PC-3 (cell line): ENCODE data around the gene CDH26. TPM values are rescaled to one million over a fixed set of nuclear protein-coding genes. Genes with fewer than 3 reads are reported as not detected.

Source experiments
- ATAC-seq: fragments of 200-7000 bp; cut with Tn5 transposase; 2 replicates; pipeline ENCODE4 v1.9.1; 2020; ENCODE audit warnings: mild to moderate bottlenecking, moderate library complexity
- BruUV-seq: library from RNA; stranded (reverse); fragments of 400-500 nt; replicated peaks from 2 replicates; lab custom pipeline; 2021; lab: Mats Ljungman, UMichigan
- CTCF ChIA-PET: fragments of 300-600 bp; sonication (Branson Sonifier 250); formaldehyde crosslinking; loops from one replicate; lab custom pipeline; 2022; ENCODE audit warnings: antibody characterized with exemption; lab: Charles Lee
- POLR2A ChIA-PET: fragments of 300-600 bp; sonication (Branson Sonifier 250); formaldehyde crosslinking; loops from one replicate; lab custom pipeline; 2022; ENCODE audit warnings: antibody characterized with exemption; ENCODE audit not compliant: unreplicated experiment; lab: Charles Lee
- DNase-seq: peaks from one replicate; pipeline ENCODE4 v3.0.0-alpha.2; 2015
- H2AFZ ChIP-seq: fragments of 300-600 bp; sonication (generic); 2 replicates; pipeline ENCODE4 v1.6.0; 2016; ENCODE audit warnings: antibody characterized with exemption, low read length
- H3F3A ChIP-seq: fragments of 300-600 bp; sonication (generic); one replicate; pipeline ENCODE4 v1.6.0; 2017; ENCODE audit warnings: antibody characterized with exemption, low read length, control low read depth, mild to moderate bottlenecking; ENCODE audit not compliant: unreplicated experiment
- H3K27ac ChIP-seq: fragments of 300-600 bp; sonication (generic); 2 replicates; pipeline ENCODE4 v1.5.1; 2016; ENCODE audit warnings: mild to moderate bottlenecking, low read length
- H3K27me3 ChIP-seq: fragments of 300-600 bp; sonication (generic); 2 replicates; pipeline ENCODE4 v1.6.1; 2016; ENCODE audit warnings: low read length, mixed read lengths
- H3K36me3 ChIP-seq: fragments of 300-600 bp; sonication (generic); 2 replicates; pipeline ENCODE4 v1.6.1; 2016; ENCODE audit warnings: low read depth, mixed run types, low read length, mixed read lengths
- H3K4me1 ChIP-seq: fragments of 300-600 bp; sonication (generic); 2 replicates; pipeline ENCODE4 v1.5.1; 2016; ENCODE audit warnings: low read length; ENCODE audit not compliant: insufficient read depth
- H3K4me2 ChIP-seq: fragments of 300-600 bp; sonication (generic); 2 replicates; pipeline ENCODE4 v1.6.0; 2016; ENCODE audit warnings: low read length
- H3K4me3 ChIP-seq: fragments of 300-600 bp; sonication (generic); 2 replicates; pipeline ENCODE4 v1.5.1; 2016; ENCODE audit warnings: mild to moderate bottlenecking, low read length, mixed read lengths
- H3K79me2 ChIP-seq: fragments of 300-600 bp; sonication (generic); 2 replicates; pipeline ENCODE4 v1.6.1; 2017; ENCODE audit warnings: low read length, mixed read lengths
- H3K9ac ChIP-seq: fragments of 300-600 bp; sonication (generic); 2 replicates; pipeline ENCODE4 v1.6.0; 2016; ENCODE audit warnings: mild to moderate bottlenecking, low read length
- H3K9me2 ChIP-seq: fragments of 300-600 bp; sonication (generic); replicated peaks from 2 replicates; pipeline ENCODE4 v1.6.1; 2016; ENCODE audit warnings: mixed run types, low read length, mixed read lengths
- H3K9me3 ChIP-seq: fragments of 300-600 bp; sonication (generic); 2 replicates; pipeline ENCODE4 v1.6.1; 2016; ENCODE audit warnings: low read length, mixed read lengths
- H4K20me1 ChIP-seq: fragments of 300-600 bp; sonication (generic); 2 replicates; pipeline ENCODE4 v1.6.1; 2016; ENCODE audit warnings: low read length, mixed read lengths
- CTCF ChIP-seq: fragments of 300-600 bp; sonication (generic); conservative IDR thresholded peaks from 2 replicates; pipeline ENCODE4 v1.5.1; 2017; ENCODE audit warnings: antibody characterized with exemption, low read depth, mild to moderate bottlenecking, low read length
- EZH2 ChIP-seq: fragments of 300-600 bp; sonication (generic); IDR thresholded peaks from one replicate; pipeline ENCODE4 v1.6.1; 2017; ENCODE audit warnings: antibody characterized with exemption, mild to moderate bottlenecking, low read length; ENCODE audit not compliant: unreplicated experiment
- EZH2phosphoT487 ChIP-seq: fragments of 300-600 bp; sonication (generic); IDR thresholded peaks from 2 replicates; pipeline ENCODE4 v1.6.1; 2018; ENCODE audit warnings: mild to moderate bottlenecking, antibody characterized with exemption, low read length, borderline replicate concordance
- intact Hi-C: fragments of 100-400 bp; cut with micrococcal nuclease; formaldehyde crosslinking; loops from 2 replicates; pipeline ENCODE4 v1.9.0; 2023
- total RNA-seq: library from RNA; depleted of rRNA; stranded (reverse); fragments of >200 nt; gene quantifications from 2 replicates; pipeline ENCODE4 v1.2.3, GENCODE V29; 2014

CDH26 gene
- total RNA-seq, 1 experiment from 2014 or later, result 1.2 TPM

GRCh38 chr20:59945731-59946130 lies 12.5 kb upstream of the CDH26 start:
- Histone ChIP-seq H3K4me3 (no peak overlapping the region), H2AFZ (no peak overlapping the region), H3K27ac (no peak overlapping the region), H3K9me2 (no peaks in the 10 kb centered on the region), H3F3A (no peaks in the 10 kb centered on the region), H3K36me3 (peaks cover 9% of the 10 kb centered on the region; the same call in 1 of the 2 replicates), H3K9ac (no peak overlapping the region), H3K4me1 (peaks cover 10% of the 10 kb centered on the region; the same call in 1 of the 2 replicates), H3K79me2 (peaks cover 16% of the 10 kb centered on the region), H4K20me1 (no peaks in the 10 kb centered on the region), H3K27me3 (no peaks in the 10 kb centered on the region), H3K9me3 (no peaks in the 10 kb centered on the region), H3K4me2 (peak overlapping the region; percentile 4; the same call in 1 of the 2 replicates)
- intact Hi-C loops, result no loop called here
- no TSS peak for BruUV-seq
- ChIA-PET POLR2A (no interaction called here), CTCF (interaction anchor here (1.4 kb wide), 1 partner anchor 11 kb away, joined by 6 read pairs; the partner anchor contains the start of gene SYCP2)
- TF ChIP-seq EZH2phosphoT487, result no peak
- TF ChIP-seq CTCF, result no peak
- TF ChIP-seq EZH2, result no peak
- no peak for ATAC-seq
- no peak for DNase-seq

- no TSS peak for BruUV-seq
- POLR2A ChIA-PET, result interaction anchor here (0.6 kb wide), 2 partner anchors 109 to 157 kb away, joined by 5 to 13 read pairs; no protein-coding TSS in a partner anchor
- intact Hi-C loops, result no loop called here
These were observed 10.8 kb upstream of the CDH26 start for GRCh38 chr20:59947376-59947775.

More at GRCh38 chr20:59947376-59947775, 10.8 kb upstream of the CDH26 start:
- Histone ChIP-seq H3K79me2 (no peaks in the 10 kb centered on the region), H2AFZ (no peak overlapping the region), H3K36me3 (peaks cover 9% of the 10 kb centered on the region; the same call in 1 of the 2 replicates), H3K9me2 (no peaks in the 10 kb centered on the region), H3F3A (no peaks in the 10 kb centered on the region), H3K9me3 (no peaks in the 10 kb centered on the region), H3K4me3 (no peak overlapping the region), H3K27ac (no peak overlapping the region), H3K9ac (no peak overlapping the region), H3K4me1 (no peaks in the 10 kb centered on the region), H3K27me3 (no peaks in the 10 kb centered on the region), H4K20me1 (no peaks in the 10 kb centered on the region), H3K4me2 (no peak overlapping the region)
- CTCF ChIA-PET, result interaction anchor here (1.6 kb wide), 1 partner anchor 110 kb away, joined by 5 read pairs; no protein-coding TSS in a partner anchor
- ATAC-seq (no peak), DNase-seq (no peak)
- TF ChIP-seq EZH2 (no peak), EZH2phosphoT487 (no peak), CTCF (no peak)
